Measurements from ENCODE around the gene SOX10.
"Not testable (repeated sequence)": the region's sequence is repeated elsewhere in the genome, so short reads cannot be mapped to it uniquely, and the experiment has no call there.

SOX10 gene

GRCh38 chr22:37965940-37966664 is 18.3 kb downstream of the SOX10 start:
- no peak for DNase-seq (ENCODE audit: low read depth in 2 of 2)

GRCh38 chr22:37961062-37961461 is 23.3 kb downstream of the SOX10 start:
- no peak for DNase-seq (ENCODE audit: low read depth in 2 of 2)

DNA sequence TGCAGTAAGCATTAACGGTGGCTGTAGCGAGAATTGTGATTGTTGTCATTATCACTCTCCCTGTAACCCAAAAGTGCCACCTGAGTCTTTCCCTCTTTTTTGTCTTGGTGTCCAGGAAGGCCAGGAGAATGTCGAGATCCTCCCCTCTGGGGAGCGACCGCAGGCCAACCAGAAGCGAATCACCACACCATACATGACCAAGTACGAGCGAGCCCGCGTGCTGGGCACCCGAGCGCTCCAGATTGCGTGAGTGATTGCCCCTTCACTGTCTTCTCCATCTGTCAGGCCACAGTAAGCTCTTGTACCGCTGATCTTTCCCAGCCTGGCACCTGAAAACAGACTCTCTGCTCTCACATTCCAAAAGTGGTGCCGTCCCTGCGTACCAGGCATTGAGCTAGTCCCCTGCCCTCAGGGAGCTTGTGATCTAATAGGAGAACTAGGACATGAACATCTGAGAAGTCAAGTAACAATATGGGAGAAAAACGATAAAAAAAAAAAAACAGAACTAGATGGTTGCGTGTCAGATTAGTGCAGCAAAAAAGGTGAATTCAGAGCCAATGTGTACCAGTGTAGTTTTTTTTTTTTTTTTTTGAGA is 25.0 kb downstream of the SOX10 start:
- no peak for DNase-seq (ENCODE audit: low read depth in 2 of 2)

DNA sequence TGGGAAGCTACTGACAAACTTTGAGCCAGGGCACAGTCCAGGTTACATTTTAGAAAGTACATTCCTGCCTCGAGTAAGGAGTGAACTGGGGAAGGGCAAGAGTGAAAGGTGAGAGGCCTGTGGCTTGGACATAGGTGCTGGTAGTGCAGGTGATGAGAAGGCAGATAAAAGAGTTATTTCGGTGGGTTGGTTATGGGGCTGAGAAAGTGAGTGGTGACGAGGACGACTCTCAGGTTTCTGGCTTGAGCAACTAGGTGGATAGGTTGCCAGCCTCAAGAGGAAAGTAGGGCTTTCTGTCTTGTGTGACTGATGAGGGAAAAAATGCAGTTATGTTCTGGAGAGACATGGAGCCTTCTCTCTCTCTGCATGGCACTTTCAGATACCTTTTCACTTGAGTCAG is 27.1 kb downstream of the SOX10 start:
- no peak for DNase-seq (ENCODE audit: low read depth in 2 of 2)

DNA sequence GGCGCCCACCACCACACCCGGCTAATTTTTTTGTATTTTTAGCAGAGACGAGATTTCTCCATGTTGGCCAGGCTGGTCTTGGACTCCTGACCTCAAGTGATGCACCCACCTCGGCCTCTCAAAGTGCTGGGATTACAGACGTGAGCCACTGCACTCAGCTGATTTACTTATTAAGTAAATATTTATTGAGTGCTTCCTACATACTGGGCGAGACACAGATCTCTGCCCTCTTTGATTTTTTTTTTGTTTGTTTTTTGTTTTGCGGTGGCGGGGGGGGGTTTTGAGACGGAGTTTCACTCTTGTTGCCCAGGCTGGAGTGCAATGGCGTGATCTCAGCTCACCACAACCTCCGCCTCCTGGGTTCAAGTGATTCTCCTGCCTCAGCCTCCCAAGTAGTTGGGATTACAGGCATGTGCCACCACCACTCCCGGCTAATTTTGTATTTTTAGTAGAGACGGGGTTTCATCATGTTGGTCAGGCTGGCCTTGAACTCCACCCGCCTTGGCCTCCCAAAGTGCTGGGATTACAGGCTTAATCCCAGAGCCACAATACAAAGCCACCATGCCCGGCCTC is 28.4 kb downstream of the SOX10 start:
- not testable (repeated sequence) for DNase-seq (ENCODE audit: low read depth in 2 of 2)

GRCh38 chr22:37954686-37955085 is 29.7 kb downstream of the SOX10 start:
- DNase-seq (ENCODE audit: low read depth in 2 of 2): no peak

DNA sequence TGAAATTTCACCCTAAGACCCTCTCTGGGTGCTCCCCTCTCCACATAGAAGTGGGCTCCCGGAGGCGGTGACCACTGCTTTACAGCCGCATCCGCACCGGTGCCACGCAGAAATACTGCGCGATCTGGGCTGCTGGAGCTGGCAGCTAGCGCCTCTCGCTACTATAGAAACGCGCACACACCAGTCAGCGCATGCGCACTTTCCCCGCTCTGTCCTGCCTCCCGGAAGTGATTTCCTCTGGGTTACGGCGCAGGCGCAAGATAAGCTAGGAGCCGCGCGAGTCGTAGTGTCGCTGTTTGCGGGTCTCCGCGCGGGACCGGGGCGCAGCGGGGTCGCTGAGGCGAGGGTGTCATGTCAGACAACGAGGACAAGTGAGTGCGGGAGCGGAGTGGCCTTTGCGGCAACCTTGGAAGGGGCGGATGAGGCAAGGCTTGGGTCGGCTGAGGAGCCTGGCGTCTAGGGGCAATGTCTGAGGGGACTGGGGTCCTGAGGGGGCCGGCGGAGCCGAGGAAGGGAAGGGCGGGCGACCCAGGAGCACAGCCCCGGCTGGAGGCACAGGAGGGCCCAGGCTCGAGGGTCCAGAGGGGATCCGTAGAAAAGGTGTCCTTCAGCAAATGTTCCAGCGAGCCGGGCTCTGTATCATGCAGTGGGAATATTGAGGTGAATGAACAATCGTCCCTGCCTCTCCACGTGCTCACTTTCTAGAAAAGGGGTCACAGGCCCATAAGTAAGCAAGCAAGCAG is 30.7 kb downstream of the SOX10 start, which contains the start of the genes C22orf23 and POLR2F:
TSS of gene C22orf23 (minus strand) at position 165 of the 743 bp plus-strand sequence. CDS start 452 bp downstream, outside the sequence.
TSS of gene POLR2F (plus strand) at position 263 of the 743 bp plus-strand sequence. CDS start at position 352, 89 bp downstream.
- peak; percentile 95 to 97 for DNase-seq (ENCODE audit: low read depth in 2 of 2)

DNA sequence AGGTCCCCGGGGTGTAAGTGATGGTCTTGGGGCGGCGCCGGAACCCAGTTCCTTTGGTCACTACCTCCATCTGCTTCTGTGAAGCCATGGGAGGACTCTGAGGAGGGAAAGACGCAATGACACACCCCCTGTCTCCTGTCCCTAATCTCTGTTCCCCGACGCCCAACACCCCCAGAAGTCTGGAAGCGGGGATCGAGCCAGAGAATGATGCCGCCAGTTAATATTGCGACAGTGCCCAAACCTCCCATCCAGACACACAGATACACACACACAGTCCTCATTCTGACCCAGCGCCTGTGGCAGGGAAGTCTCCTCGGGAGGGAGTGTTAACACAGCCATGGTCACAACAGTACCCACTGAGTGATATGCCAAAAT is 31.3 kb downstream of the SOX10 start:
- DNase-seq (ENCODE audit: low read depth in 2 of 2): no peak

GRCh38 chr22:37952629-37953028 is 31.7 kb downstream of the SOX10 start:
- not testable (repeated sequence) for DNase-seq (ENCODE audit: low read depth in 2 of 2)

- no peak for DNase-seq (ENCODE audit: low read depth in 2 of 2)
Observed at GRCh38 chr22:37951305-37951704, 33.0 kb downstream of the SOX10 start.

DNA sequence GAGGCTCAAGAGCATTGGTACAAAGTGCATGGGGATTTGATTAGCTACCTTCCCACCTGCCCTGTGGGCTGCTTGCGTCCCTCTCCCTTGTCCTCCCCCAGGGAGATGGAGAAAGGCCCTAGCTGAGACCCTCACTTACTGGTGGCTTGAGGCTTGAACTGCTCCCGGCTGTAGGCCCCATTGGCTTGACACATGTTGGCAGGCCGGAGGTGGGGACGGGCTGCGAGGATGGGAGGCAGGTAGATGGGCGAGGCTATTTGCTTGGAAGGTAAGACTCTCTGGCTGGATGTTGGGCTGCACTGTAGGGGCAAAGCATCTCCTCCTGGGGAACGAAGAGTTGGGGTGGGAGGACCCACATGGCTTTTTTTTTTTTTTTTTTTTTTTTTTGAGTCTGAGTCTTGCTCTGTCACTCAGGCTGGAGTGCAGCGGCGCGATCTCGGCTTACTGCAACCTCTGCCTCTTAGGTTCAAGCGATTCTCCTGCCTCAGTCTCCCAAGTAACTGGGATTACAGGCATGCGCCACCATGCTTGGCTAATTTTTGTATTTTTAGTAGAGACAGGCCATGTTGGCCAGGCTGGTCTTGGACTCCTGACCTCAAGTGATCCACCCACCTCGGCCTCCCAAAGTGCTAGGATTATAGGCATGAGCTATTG is 37.1 kb downstream of the SOX10 start:
- not testable (repeated sequence) for DNase-seq (ENCODE audit: low read depth in 2 of 2)

DNA sequence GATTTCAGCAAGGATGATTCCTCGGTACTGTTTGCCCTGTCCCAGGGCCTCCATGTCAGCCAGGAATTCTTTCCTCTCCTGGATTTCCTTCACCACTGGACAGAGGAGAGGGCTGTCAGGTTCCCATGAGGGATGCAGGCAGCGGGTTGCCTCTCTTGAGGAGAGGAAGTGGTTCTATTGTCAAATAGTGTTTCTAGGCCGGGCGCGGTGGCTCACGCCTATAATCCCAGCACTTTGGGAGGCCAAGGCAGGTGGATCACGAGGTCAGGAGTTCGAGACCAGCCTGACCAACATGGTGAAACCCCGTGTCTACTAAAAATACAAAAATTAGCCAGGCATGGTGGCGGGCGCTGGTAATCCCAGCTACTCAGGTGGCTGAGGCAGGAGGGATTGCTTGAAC is 39.9 kb downstream of the SOX10 start:
- not testable (repeated sequence) for DNase-seq (ENCODE audit: low read depth in 2 of 2)

- no peak for DNase-seq (ENCODE audit: low read depth in 2 of 2)
Observed at GRCh38 chr22:37943825-37944198, 40.5 kb downstream of the SOX10 start.

DNA sequence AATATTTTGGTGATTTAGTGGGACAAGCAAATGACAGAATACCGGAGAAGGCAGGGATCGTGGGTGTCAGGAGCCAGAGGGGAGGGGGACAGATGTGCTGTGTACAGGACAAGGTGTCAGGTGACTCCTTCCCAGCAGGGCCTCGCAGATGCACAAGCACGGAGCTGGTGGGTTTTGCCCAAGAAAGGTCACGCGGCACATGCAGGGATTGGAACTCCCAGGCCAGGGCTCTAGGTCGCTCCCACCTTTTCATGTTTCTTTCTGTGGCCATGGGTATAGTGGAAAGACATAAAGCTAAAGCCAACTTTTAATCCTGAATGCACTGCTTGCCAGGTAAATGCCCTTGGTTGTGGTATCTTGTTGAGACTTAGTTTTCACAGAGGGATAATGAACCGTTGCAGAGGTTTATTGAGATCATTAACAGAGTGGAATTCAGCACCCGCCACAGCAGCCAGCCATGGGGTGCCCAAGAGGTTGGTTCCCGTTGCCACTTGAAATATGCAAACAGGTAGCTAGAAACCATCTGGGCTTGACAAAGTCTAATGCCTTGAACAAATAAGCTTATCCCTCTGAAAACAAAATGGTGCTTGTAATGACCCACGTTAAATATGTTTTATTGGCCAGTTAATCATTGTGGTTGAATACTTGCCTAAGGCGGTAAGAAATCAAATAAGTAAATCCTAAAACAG is 41.1 kb downstream of the SOX10 start:
- no peak for DNase-seq (ENCODE audit: low read depth in 2 of 2)

- DNase-seq (ENCODE audit: low read depth in 2 of 2): no peak
Observed at GRCh38 chr22:37942133-37942532, 42.2 kb downstream of the SOX10 start.

DNA sequence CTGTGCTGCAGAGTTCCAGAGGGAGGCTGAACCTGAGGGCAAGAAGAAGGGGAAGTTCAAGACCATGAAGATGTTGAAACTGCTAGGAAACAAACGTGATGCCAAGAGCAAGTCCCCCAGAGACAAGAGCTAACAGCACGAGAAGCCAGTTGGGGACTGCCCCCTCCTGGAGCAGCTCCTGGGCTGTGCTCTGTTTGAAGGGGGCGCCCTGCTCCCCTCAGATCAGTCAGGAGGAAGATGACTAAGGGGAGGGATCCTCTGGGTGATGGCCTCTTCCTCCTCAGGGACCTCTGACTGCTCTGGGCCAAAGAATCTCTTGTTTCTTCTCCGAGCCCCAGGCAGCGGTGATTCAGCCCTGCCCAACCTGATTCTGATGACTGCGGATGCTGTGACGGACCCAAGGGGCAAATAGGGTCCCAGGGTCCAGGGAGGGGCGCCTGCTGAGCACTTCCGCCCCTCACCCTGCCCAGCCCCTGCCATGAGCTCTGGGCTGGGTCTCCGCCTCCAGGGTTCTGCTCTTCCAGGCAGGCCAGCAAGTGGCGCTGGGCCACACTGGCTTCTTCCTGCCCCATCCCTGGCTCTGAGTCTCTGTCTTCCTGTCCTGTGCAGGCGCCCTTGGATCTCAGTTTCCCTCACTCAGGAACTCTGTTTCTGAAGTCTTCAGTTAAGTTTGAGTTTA is 43.5 kb downstream of the SOX10 start:
- DNase-seq (ENCODE audit: low read depth in 2 of 2): no peak

GRCh38 chr22:37933711-37934376 is 50.5 kb downstream of the SOX10 start:
- peak; percentile 67 to 79 for DNase-seq (ENCODE audit: low read depth in 2 of 2)

- DNase-seq (ENCODE audit: low read depth in 2 of 2): no peak
Observed at GRCh38 chr22:37932821-37933578, 51.4 kb downstream of the SOX10 start.

GRCh38 chr22:37932401-37932800 is 52.0 kb downstream of the SOX10 start:
- DNase-seq (ENCODE audit: low read depth in 2 of 2): no peak
